Subcutaneous adipose tissue (tissue), 4 donors: Measurements from ENCODE around the gene L2HGDH. TPM values are rescaled to one million over a fixed set of nuclear protein-coding genes. Genes with fewer than 3 reads are reported as not detected.

Experiments used
- CTCF ChIP-seq: fragments of 450-650 bp; IDR thresholded peaks from one replicate; pipeline ENCODE4 v1.5.1; 2016; ENCODE audit warnings: low read depth, mild to moderate bottlenecking, control low read depth, antibody characterized with exemption, moderate library complexity
- total RNA-seq, 4 donors: library from RNA; depleted of rRNA; stranded (reverse); fragments of >200 nt; gene quantifications; one replicate each; pipeline ENCODE4 v1.1.0, GENCODE V29; 2016

The L2HGDH gene
- total RNA-seq, 4 donors from 2014 or later = 3.1 to 6.7 (median 4.6) TPM

DNA sequence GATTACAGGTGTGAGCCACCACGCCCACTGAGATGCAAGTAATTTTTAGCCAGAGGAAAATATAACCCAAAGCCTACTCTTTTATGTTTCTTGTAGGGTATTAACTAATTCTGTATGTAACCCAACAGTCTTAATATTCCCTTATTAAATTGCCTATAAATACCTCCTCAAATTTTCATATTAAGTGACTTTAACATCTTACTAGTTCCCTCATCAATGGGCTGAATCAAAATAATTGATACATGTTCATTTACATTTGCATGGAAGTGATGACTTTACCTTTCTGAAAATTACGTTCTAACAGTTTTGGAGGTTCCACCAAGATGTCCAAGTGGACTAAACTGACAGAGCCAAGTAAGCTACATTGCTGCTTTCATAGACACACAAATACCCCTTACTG is 83.7 kb downstream of the L2HGDH start:
- no peak for TF ChIP-seq CTCF

DNA sequence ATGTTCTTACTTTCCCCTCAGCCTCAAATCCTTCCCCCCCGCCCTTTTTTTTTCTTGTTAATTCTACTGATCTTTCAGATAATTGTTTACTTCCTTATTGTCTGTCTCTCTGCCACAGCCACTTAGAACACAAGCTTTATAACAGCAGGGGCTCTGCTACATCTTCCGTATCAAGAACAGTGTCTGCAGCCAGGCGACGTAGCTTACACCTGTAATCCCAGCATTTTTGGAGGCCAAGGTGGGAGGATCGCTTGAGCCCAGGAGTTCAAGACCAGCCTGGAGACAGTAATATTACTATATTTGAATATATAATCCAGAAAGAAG is 86.1 kb downstream of the L2HGDH start:
- TF ChIP-seq CTCF = no peak

- no peak for TF ChIP-seq CTCF
Observed at GRCh38 chr14:50225067-50225973, 86.7 kb downstream of the L2HGDH start.

DNA sequence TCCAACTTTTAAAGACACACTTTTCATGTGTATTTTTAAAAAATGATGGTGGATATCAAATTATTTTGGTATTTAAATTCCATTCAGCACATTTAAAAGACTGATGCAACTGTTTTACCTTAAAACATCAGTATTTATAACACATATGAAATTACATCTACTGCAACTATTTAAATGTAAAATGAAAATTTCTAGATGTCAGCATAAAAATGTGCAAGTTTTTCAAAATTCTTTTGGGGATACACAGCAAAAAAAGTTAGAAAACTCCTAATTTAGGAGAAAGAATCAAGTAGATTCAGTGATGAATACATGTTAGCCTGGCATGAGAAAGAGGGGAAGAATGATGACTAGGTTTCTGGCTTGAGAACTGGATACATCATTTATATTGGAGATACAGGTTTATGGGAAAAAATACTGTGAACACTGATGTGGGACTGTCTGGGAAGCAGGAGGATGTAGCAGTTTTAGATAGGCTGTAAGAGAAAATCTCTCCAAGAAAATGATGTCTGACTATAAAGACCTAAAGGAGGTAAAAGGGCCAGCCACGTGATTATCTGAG is 89.9 kb downstream of the L2HGDH start:
- no peak for TF ChIP-seq CTCF

DNA sequence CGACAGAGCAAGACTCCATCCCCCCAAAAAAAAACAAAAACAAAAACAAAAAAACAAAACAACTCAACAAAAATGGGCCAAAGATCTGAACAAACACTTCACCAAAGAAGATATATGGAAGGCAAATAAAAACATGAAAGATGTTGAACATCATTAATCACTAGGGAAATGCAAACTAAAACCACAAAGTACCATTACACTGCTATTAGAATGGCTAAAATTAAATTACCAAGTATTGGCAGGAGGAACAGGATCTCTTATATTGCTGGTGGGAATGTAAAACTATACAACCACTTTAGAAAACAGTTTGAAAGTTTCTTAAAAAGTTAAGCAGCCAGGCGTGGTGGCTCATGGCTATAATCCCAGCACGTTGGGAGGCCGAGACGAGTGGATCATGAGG is 93.5 kb downstream of the L2HGDH start:
- TF ChIP-seq CTCF = no peak

DNA sequence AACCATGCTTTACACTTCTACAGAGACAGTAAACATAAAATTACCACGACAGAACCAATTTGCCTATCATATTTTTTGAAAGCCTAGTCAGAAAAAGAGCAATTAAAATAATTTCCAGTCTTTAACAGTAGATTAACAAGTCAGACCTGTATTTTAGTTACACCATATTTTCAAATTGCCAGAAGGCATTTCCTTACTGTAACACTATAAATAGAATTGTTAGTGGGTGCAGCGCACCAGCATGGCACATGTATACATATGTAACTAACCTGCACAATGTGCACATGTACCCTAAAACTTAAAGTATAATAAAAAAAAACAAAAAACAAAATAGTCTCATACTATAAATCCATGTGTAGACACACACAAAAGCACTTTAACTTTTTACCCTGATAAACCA is 96.6 kb downstream of the L2HGDH start:
- no peak for TF ChIP-seq CTCF

GRCh38 chr14:50213795-50214194 is 98.2 kb downstream of the L2HGDH start:
- TF ChIP-seq CTCF = no peak
